Stimulated activated effector memory CD8-positive, alpha-beta T cell treated with anti-CD3 and anti-CD28 coated beads, Interleukin-12 subunit alpha, Interleukin-12 subunit beta, amount 100 ng/mL, for 72 hours (primary cell): ENCODE results near the gene CTSD.

Source experiments
- ATAC-seq: fragments of 150-1000 bp; cut with Tn5 transposase; 2 replicates; pipeline ENCODE4 v1.10.0; 2021
- DNase-seq, 2 donors: peaks; one replicate each; pipeline ENCODE4 v3.0.0; 2021 to 2022; ENCODE audit warnings: low spot score in 2 of 2
- H3K27ac Mint-ChIP-seq: one replicate; pipeline ENCODE4 v1.8.0; 2022; ENCODE audit warnings: mild to moderate bottlenecking, mixed read lengths
- H3K36me3 Mint-ChIP-seq: one replicate; pipeline ENCODE4 v1.8.0; 2022; ENCODE audit warnings: mild to moderate bottlenecking, mixed read lengths
- H3K4me1 Mint-ChIP-seq: one replicate; pipeline ENCODE4 v1.8.0; 2022; ENCODE audit warnings: mixed read lengths
- H3K4me3 Mint-ChIP-seq: one replicate; pipeline ENCODE4 v1.8.0; 2022; ENCODE audit warnings: mild to moderate bottlenecking, mixed read lengths
- H3K9me3 Mint-ChIP-seq: one replicate; pipeline ENCODE4 v1.8.0; 2022; ENCODE audit warnings: mixed read lengths

The CTSD gene

DNA sequence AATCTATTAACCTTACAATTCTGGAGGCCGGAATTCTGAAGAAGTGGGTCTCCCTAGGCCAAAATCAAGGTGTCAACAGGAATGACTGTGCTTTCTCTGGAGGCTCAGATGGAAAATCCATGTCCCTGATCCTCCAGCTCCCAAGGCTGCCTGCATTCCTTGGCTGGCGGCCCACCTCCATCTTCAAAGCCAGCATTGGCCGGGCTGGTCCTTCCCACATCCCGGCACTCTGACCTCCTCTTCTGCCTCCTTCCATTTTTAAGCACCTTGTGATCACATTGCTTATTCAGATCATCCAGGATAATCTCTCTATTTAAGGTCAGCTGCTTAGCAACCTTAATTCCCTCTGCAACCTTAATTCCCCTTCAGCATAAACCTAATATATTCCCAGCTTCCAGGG is 22.7 kb upstream of the CTSD start:
- H3K9me3 Mint-ChIP-seq, result no peaks in the 10 kb centered on the region

DNA sequence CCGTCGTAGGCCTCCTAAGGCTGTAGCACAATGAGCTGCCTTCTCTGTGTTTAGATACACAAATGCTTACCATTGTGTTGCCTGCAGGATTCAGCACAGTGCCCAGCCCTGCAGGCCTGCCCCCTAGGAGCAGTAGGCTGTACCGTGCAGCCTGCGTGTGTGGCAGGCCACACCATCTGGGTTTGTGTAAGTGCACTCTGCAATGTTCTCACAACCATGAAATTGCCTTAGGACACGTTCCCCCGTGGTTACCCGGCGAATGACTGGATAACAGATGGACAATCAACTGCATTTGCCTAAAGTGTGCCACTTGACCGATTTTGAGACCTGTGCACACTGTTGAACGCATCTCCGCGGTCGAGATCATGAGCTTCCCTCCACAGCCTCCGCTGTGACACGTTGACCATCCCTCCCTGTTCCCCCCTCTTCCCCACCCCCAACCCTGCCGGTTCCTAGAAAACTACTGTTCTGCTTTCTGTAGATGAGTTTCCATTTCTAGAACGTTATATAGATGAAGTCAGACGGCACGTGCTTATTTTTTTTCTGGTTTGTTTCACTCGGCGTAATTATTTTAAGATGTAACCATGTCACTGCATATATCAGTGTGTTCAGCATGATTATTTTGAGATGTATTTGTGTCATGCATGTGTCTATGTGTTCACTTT is 22.2 kb upstream of the CTSD start:
- peaks cover 13% of the 10 kb centered on the region for H3K4me1 Mint-ChIP-seq
- no peaks in the 10 kb centered on the region for H3K36me3 Mint-ChIP-seq
- H3K9me3 Mint-ChIP-seq, result no peaks in the 10 kb centered on the region
- H3K27ac Mint-ChIP-seq, result no peak overlapping the region
- no peak overlapping the region for H3K4me3 Mint-ChIP-seq
- ATAC-seq (no peak), DNase-seq (no peak)

More for the DNA sequence above, 22.7 kb upstream of the CTSD start:
- Mint-ChIP-seq H3K27ac (no peak overlapping the region), H3K4me3 (no peak overlapping the region), H3K4me1 (peaks cover 7% of the 10 kb centered on the region), H3K36me3 (no peaks in the 10 kb centered on the region)
- no peak for ATAC-seq
- no peak for DNase-seq

DNA sequence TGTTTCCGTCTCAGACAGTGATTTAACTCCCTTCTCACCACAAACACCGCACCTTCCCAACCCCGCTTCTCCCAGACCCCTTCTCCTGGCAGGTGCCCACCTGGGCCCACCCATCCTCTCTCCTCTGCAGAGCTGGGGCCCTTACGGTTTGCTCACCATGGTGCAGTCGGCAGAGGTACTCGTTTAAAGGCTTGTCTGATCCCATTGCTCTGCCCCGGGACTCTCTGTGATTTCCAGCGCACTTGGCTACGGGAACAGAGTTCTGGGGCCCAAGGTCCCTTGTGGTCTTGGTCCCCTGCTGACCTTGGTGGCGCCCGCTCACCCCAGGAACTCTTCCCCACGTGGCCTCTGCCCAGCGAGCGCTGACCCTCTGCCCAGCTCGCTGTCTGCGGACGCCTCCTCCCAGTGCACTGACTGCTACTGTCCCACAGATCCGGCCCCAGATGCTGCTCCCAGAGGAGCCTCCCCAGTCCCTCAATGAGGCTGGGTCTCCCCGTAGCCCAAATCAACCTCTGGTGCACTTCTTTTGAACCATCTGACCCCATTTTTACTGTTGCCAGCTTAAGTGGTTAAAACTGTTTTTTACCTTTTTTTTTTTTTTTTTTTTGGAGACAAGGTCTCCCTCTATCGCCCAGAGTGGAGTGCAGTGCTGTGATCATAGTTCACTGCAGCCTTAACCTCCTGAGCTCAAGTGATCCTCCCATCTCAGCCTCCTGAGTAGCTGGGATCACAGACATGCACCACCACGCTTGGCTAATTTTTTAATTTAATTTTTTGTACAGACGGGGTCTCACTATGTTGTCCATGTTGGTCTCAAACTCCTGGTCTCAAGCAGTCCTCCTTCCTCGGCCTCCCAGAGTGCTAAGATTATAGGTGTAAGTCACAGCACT is 21.3 kb upstream of the CTSD start:
- DNase-seq (no peak), ATAC-seq (no peak)
- Mint-ChIP-seq H3K4me3 (no peak overlapping the region), H3K4me1 (peaks cover 22% of the 10 kb centered on the region), H3K36me3 (no peaks in the 10 kb centered on the region), H3K9me3 (no peaks in the 10 kb centered on the region), H3K27ac (no peak overlapping the region)

DNA sequence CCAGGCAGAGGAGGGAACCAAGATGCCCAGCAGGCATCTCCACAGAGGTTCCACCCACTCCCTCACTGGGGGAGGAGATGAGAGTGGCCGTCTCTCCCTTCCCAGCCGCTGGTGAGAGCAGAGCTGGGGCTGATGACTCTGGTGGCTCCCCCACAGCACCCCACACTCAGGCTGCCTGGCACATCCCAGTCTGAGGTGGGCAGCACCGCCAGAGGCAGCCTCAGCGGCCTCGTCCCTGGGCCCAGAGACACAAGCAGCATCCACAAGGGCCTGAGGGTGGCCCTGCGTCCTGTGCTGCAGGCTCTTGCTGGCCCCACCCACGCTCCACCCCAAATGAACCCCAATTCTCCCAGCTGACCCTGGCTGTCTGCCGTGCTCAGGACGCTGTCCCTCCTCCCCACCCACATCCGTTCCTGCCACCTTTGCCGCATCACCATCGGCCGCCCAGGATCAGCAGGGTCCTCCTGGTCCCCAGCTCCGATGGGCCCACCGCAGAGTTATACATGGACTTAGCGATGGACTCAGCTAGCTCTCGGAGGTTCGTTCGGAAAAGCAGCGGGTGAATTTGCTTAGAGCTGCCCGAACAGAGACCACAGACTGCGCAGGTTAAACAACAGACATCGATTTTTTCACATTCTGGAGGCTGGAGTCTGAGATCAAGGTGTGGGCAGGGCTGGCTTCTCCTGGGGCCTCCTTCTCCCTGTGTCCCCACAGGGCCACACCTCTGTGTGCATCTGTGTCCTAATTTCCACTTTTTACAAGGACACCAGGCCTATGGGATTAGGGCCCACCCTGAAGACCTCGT is 20.2 kb upstream of the CTSD start:
- Mint-ChIP-seq H3K36me3 (no peaks in the 10 kb centered on the region), H3K27ac (no peak overlapping the region), H3K4me1 (peaks cover 31% of the 10 kb centered on the region), H3K9me3 (no peaks in the 10 kb centered on the region), H3K4me3 (no peak overlapping the region)
- DNase-seq (no peak), ATAC-seq (peak; percentile 3)

DNA sequence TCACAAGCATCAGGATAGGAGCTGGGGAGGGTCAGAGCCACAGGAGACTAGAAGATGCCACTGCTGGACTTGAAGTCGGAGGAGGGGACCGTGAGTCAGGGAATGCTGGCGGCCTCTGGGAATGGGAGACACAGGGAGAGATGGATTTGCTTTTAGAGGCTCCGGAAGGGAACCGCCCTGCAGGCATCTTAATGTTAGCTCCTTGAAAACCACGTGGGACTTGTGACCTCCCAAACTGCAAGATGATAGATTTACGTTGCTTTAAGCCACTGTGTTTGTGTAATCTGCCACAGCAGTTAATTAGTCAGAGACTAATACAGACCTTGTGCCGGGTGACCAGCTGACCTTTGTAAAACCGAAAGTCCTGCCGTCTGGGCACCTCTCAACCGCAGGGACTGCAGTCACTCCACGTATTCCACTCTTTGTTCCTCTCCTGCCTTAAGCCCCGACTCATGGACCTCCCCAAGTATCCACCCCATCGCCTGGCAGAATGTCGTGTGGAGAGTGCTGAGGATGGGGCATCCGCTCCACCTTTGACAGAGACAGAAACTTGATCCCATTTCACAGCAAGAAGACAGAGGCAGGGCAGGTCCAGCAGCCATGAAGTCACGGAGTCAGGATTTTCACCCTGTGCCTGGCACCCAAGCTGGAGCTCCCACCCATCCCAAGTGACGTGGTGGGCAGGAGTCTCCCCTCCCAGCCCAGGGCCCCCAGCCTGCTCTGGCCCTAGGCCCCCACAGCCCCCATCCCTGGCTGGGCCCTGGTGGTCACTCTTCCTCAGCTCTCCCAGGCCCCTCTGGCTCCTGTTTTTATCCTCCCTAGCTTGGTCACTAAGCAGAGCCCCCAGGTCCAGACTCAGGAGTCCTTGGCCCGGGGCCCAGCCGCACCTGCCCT is 19.4 kb upstream of the CTSD start:
- peaks cover 35% of the 10 kb centered on the region for H3K4me1 Mint-ChIP-seq
- no peak overlapping the region for H3K4me3 Mint-ChIP-seq
- DNase-seq (no peak), ATAC-seq (no peak)
- H3K36me3 Mint-ChIP-seq, result no peaks in the 10 kb centered on the region
- H3K9me3 Mint-ChIP-seq, result no peaks in the 10 kb centered on the region
- H3K27ac Mint-ChIP-seq, result peak overlapping the region; percentile 63

DNA sequence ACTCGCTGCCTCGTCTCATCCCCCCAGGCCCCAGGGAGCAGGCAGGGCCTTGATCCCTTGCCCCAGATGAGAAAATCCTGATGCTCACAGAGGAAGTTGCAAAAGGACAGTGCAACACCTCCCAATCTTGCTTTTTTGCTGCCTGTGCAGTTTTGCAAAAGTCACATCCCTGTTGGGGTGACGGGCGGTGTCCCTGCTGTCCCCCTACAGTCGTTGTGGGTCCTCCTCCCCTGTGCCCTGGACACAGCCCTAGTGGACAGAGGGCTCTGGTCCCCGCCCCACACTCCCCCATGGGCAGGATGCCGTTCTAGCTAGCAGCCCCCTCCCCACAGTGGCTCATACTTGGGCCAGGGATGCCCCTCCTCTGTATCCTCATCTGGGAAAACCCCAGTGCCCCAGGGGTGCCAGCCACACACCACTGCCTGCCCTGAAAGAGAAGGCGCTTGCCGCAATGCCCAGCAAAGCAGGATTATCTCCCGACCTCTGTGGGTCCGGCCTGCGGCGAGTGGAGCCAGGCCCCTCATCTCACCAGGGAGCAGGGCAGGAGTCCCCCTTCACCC is 18.4 kb upstream of the CTSD start:
- no peaks in the 10 kb centered on the region for H3K36me3 Mint-ChIP-seq
- no peaks in the 10 kb centered on the region for H3K9me3 Mint-ChIP-seq
- peaks cover 35% of the 10 kb centered on the region for H3K4me1 Mint-ChIP-seq
- no peak overlapping the region for H3K4me3 Mint-ChIP-seq
- DNase-seq, result no peak
- ATAC-seq, result no peak
- H3K27ac Mint-ChIP-seq, result peak overlapping the region; percentile 63

DNA sequence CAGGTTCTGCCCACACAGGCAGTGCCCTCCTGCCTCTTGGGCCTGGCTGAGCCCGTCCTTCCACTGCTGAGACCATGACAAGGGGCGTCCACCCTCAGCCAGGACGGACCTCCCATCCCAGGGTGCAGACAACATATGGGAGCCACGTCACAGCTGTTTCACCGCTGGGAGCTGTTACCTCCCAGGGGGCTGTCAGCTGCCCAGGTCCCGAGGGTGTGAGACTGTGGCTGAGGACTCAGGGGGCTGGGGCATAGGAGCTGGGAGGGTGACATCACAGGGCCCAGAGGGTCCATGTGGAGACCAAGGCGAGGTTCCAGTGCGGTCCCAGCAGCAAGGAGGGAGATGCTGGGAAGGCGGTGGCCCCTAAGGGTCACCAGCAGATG is 17.9 kb upstream of the CTSD start:
- no peaks in the 10 kb centered on the region for H3K36me3 Mint-ChIP-seq
- no peaks in the 10 kb centered on the region for H3K9me3 Mint-ChIP-seq
- ATAC-seq, result no peak
- H3K27ac Mint-ChIP-seq, result no peak overlapping the region
- H3K4me3 Mint-ChIP-seq, result no peak overlapping the region
- DNase-seq, result no peak
- H3K4me1 Mint-ChIP-seq, result peaks cover 40% of the 10 kb centered on the region

DNA sequence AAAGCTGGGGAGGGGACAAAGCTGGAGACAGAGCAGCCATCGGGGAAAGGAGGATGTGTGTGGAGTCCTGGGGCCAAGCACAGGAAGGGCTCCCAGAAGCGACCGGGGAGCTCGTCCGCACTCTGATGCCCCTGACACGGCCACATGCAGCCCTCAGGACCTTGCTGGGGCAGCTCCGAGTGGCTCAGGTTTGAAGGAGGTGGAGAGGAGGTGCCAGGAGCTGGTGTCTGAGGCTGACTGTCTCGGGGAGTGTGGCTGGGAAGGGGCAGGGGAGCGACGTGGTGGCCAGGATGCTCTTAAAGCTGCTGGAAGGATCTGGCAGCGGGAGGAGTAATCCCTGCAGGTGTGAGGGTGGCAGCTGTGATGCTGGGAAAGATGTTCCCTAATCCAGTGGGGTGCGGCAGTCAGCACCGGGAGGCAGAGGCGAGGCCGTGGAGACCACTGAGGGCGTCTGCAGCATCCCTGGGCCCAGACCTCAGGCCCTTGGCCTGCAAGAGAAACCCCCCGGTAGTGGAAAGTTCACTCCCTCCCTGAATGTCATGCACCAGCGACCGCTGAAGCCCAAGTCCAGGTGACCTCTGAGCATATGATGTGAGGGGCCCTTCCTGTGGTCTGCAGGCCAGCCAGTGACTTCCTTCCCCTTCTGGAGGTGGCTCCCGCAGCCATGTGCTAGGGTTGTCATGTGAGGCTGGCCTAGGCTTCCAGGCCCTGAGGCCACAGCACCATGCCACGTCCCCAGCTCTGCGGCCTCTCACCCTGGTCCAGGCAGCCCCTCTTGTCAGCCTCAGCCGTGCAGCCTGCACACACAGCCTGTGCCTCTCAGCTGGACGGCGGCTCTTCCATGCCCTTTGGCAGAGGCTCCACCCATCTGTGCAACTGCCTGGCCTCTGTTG is 17.2 kb upstream of the CTSD start:
- no peaks in the 10 kb centered on the region for H3K36me3 Mint-ChIP-seq
- no peaks in the 10 kb centered on the region for H3K9me3 Mint-ChIP-seq
- H3K4me1 Mint-ChIP-seq, result peaks cover 40% of the 10 kb centered on the region
- no peak for DNase-seq
- no peak for ATAC-seq
- no peak overlapping the region for H3K4me3 Mint-ChIP-seq
- H3K27ac Mint-ChIP-seq, result no peak overlapping the region

DNA sequence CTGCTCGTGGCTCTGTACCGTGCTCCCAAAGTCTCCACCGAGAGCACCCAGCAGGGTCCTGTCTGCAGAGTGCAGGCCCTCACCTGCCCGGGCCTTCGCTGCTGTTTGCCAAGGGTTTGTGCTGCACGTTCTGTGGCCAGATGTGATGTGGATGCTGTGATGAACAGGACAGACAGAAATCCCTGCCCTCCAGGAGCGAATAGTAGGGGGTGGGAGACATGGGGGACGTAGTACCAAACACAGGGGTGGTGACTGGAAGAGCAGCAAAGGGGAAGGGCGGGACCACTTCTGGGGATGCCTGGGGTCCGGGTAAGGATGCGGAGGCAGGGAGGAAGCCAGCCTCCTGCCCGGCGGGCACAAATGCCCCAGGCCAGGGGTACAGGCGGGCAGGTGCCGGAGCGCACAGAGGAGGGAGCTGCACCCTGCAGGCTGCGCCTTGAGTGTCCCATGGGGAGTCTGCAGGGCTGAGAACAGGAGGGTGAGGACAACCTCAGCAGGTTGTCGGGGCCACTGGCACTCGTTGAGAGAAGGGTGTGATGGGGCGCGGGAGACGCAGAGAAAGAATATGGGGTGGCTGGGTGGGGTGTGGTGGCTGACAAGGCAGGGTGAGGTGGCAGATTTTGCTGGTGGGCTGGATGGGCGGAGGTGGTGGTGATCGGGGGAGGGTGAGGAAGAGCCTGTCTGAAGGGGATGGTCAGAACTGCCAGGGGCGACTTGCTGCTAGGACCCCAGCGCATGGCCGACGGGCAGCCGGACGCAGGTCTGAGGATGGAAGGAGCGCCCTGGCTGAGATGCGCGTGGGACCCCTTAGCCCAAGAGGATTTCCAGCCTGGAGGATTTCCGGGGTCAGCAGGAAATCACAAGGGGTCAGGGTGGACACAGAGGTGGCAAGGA is 16.3 kb upstream of the CTSD start:
- Mint-ChIP-seq H3K4me1 (peaks cover 40% of the 10 kb centered on the region), H3K36me3 (no peaks in the 10 kb centered on the region), H3K4me3 (no peak overlapping the region), H3K9me3 (no peaks in the 10 kb centered on the region), H3K27ac (no peak overlapping the region)
- no peak for ATAC-seq
- DNase-seq, result no peak

DNA sequence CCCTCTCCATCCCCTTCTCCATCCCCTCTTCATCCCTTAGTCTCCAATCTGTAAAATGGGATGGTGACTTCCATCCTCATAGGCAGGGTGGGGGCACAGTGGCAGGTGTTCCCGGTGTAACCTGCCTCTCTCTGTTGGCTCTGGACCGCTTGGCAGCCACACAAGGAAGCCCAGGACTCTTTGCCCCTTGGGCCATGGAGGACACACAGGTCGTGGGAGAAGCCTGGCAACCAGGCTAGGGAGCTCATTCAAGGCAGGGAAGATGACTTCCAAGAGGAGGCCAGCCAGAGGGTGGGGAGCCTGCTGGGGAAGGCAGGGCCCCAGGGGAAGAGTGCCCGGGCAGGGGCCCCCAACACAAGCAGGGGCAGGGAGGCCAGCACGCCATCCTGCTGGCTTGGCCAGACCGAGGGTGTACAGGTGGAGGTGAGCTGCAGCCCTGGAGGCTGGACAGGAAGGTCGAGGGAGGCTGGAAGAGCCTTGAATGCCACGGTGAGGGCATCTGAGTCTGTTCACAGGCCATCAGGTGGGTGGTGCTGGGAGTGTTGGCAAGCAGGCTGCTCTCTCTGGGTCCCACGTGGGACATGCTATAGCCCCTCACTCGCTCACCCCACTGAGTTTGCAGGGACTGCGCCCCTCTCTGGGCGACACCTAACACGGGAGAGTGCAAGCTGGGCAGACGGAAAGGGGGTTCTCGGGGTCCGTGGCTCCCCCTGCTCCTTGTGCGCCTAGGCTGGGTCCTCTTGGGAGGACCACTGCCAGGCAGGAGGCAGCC is 15.5 kb upstream of the CTSD start:
- Mint-ChIP-seq H3K9me3 (no peaks in the 10 kb centered on the region), H3K4me3 (no peak overlapping the region), H3K4me1 (peaks cover 34% of the 10 kb centered on the region), H3K36me3 (no peaks in the 10 kb centered on the region), H3K27ac (no peak overlapping the region)
- DNase-seq, result no peak
- ATAC-seq, result no peak

DNA sequence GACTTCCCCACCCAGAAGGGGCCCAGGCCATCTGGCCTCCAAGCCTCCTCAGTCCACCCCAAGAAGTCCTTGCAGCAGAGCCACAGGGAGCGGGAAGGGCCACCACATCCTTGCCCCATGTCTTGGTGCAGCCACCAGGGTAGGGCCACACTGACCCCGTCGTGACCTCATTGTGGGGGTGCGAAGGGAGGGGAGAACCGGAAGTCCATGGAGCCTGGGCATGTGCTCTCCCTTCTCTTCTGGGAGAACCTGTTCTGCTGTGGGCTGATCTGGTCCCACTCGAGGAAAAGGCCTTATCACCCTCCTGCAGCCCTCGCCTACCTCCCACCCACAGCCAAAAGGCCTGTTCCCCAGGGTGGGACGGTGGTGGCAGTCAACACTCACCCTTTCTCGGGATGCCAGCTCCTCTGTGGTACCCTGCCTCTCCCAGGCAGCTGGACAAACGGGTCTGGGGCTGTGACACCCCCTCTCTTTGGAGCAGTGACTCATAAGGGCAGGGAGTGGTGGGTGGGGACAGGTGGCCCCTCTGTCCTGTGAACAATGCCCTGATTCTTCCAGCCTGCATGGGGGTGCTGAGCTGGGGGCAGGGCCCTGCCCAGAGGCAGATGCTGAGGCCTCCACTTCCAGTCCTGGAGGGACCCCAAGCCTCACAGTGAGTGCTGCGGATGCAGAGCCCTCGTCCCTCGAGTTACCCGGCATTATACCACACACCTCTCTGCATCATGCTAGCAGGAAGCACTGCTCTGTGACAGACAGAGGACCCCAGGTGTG is 14.6 kb upstream of the CTSD start:
- DNase-seq (no peak), ATAC-seq (no peak)
- Mint-ChIP-seq H3K9me3 (no peaks in the 10 kb centered on the region), H3K27ac (peak overlapping the region; percentile 40), H3K36me3 (no peaks in the 10 kb centered on the region), H3K4me1 (peaks cover 43% of the 10 kb centered on the region), H3K4me3 (no peak overlapping the region)

DNA sequence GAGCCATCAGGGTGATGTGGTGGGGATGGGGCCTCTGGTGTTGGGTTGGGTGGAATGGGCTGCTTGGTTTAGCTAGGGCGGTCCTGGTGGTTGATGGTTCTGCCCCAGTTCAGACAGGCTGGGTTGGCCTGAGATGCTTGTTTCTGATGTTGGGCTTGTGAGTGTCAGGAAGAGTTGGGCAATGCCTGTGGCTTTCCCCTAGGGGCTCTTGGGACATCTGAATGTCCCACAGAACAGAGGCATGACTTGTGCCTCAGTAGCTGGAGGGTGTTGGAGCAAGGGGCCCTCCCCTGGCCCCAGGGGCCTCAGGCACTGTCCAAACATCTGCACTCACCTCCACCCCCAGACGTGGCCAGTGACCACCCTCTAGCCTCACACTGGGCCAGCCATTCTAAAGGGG is 14.0 kb upstream of the CTSD start:
- Mint-ChIP-seq H3K4me1 (peaks cover 49% of the 10 kb centered on the region), H3K36me3 (no peaks in the 10 kb centered on the region), H3K4me3 (no peak overlapping the region), H3K27ac (peak overlapping the region; percentile 40), H3K9me3 (no peaks in the 10 kb centered on the region)
- ATAC-seq, result no peak
- DNase-seq, result no peak
